GM12878 (cell line): ENCODE results near the gene FRG2B. TPM values are rescaled to one million over a fixed set of nuclear protein-coding genes. Genes with fewer than 3 reads are reported as not detected.
"Not testable (repeated sequence)": the region's sequence is repeated elsewhere in the genome, so short reads cannot be mapped to it uniquely, and the experiment has no call there.

Experiments
- ATAC-seq: fragments of 200-7000 bp; cut with Tn5 transposase; 3 replicates; pipeline ENCODE4 v1.9.1; 2020; ENCODE audit warnings: mild to moderate bottlenecking, moderate library complexity
- BruUV-seq: library from RNA; stranded (reverse); fragments of 400-500 nt; replicated peaks from 2 replicates; lab custom pipeline; 2021; lab: Mats Ljungman, UMichigan
- CTCF ChIA-PET: fragments of 300-600 bp; sonication (Branson Sonifier 250); formaldehyde crosslinking; extraction: SDS; loops from one replicate; lab custom pipeline; 2021; ENCODE audit warnings: inconsistent platforms; lab: Yijun Ruan, JAX
- POLR2A ChIA-PET: fragments of 350-600 bp; formaldehyde crosslinking; extraction: SDS; loops from one replicate; lab custom pipeline; 2021; ENCODE audit warnings: inconsistent platforms; lab: Charles Lee
- RAD21 ChIA-PET: fragments of 300-600 bp; sonication (Branson Sonifier 250); formaldehyde crosslinking; loops from one replicate; lab custom pipeline; 2023; ENCODE audit warnings: antibody characterized with exemption; ENCODE audit not compliant: unreplicated experiment; lab: Charles Lee
- SMC1A ChIA-PET: fragments of 300-600 bp; sonication (Branson Sonifier 250); formaldehyde crosslinking; loops from one replicate; lab custom pipeline; 2023; ENCODE audit not compliant: unreplicated experiment, uncharacterized antibody; lab: Charles Lee
- DNase-seq: peaks from one replicate; pipeline ENCODE4 v3.0.0-alpha.2; 2011; ENCODE audit warnings: low read depth, low spot score
- FAIRE-seq: peaks from 3 replicates; lab custom pipeline; 2011; peaks lifted over from hg19 to GRCh38; lab: Jason Lieb, UNC
- H2AFZ ChIP-seq: 2 replicates; pipeline ENCODE4 v1.6.0; 2011; ENCODE audit warnings: low read depth, low read length, control low read depth; ENCODE audit not compliant: control insufficient read depth
- H3K27ac ChIP-seq: 2 replicates; pipeline ENCODE4 v1.5.1; 2011; ENCODE audit warnings: control low read depth; ENCODE audit not compliant: control insufficient read depth, insufficient read depth
- H3K27me3 ChIP-seq, 2 experiments: replicated peaks in 1 of 2; 2 replicates each; pipeline versions ENCODE4 v1.6.0 to v1.6.1; 2011; ENCODE audit warnings: low read length in 1 of 2; ENCODE audit not compliant: control insufficient read depth in 2 of 2, insufficient read depth in 2 of 2
- H3K36me3 ChIP-seq, 2 experiments: 2 replicates each; pipeline ENCODE4 v1.5.1; 2011; ENCODE audit warnings: low read length in 1 of 2; ENCODE audit not compliant: control insufficient read depth in 2 of 2, insufficient read depth in 2 of 2
- H3K4me1 ChIP-seq: 2 replicates; pipeline ENCODE4 v1.6.1; 2011; ENCODE audit warnings: mild to moderate bottlenecking, low read length, moderate library complexity, mixed read lengths; ENCODE audit not compliant: control insufficient read depth, insufficient read depth
- H3K4me2 ChIP-seq: 2 replicates; pipeline ENCODE4 v1.6.0; 2011; ENCODE audit warnings: control low read depth; ENCODE audit not compliant: control insufficient read depth, insufficient read depth
- H3K4me3 ChIP-seq: fragments of 200-600 bp; sonication (generic); 2 replicates; pipeline ENCODE4 v1.5.1; 2016
- H3K79me2 ChIP-seq: 2 replicates; pipeline ENCODE4 v1.6.0; 2011; ENCODE audit warnings: low read length; ENCODE audit not compliant: control insufficient read depth, insufficient read depth
- H3K9ac ChIP-seq: 2 replicates; pipeline ENCODE4 v1.8.0; 2011; ENCODE audit warnings: low read length, control low read depth, mixed read lengths; ENCODE audit not compliant: control insufficient read depth, insufficient read depth
- H3K9me3 ChIP-seq: replicated peaks from 3 replicates; pipeline ENCODE4 v1.5.1; 2011; ENCODE audit warnings: mild to moderate bottlenecking, low read length; ENCODE audit not compliant: control insufficient read depth, insufficient read depth
- H4K20me1 ChIP-seq: 2 replicates; pipeline ENCODE4 v1.6.0; 2011; ENCODE audit not compliant: control insufficient read depth, insufficient read depth
- WGBS: methylation state at CpG from one replicate; pipeline ENCODE4 v1.1.6; 2016; ENCODE audit warnings: low lambda C conversion rate; ENCODE audit not compliant: insufficient replicate concordance, insufficient coverage; ENCODE audit errors: missing lambda C conversion rate; 5-methylcytosine and 5-hydroxymethylcytosine counted together
- in situ Hi-C: fragments of 300-500 bp; cut with MboI; formaldehyde crosslinking; loops from 9 replicates; pipeline ENCODE4 v1.14.3; 2018; ENCODE audit warnings: mixed read lengths
- intact Hi-C: fragments of 100-400 bp; cut with micrococcal nuclease; formaldehyde crosslinking; loops from one replicate; pipeline ENCODE4 v1.14.2; 2022; ENCODE audit not compliant: unreplicated experiment
- polyA plus RNA-seq, 11 experiments: library from polyadenylated mRNA; depleted of rRNA in 4 of 11; unstranded in 6 of 11; stranded (reverse) in 5 of 11; fragments of >200 nt; fragmentation: Nextera tagmentation in 4 of 11; fragmentation: Illumina TruSeq in 1 of 11; extraction: Ambion mirVana in 4 of 11; extraction: Trizol in 1 of 11; gene quantifications; 1 replicate in 1 of 11; 2 replicates in 10 of 11; pipeline versions ENCODE4 v1.2.1 to v1.2.3, GENCODE V29; 2011 to 2016; ENCODE audit warnings: inconsistent platforms in 2 of 11, missing spikeins in 2 of 11, low read depth in 1 of 11
- total RNA-seq, 4 experiments: library from RNA; depleted of rRNA in 3 of 4; stranded (reverse); fragments of >200 nt in 3 of 4; fragmentation: Illumina TruSeq in 1 of 4; extraction: Trizol in 1 of 4; gene quantifications; 2 replicates each; pipeline versions ENCODE4 v1.2.1 to v1.2.3, GENCODE V29; 2013 to 2021

The FRG2B gene
- total and polyA plus RNA-seq, 10 of the 15 experiments (the other 5 are each of a cell fraction or from before 2014, with no cell fraction given) = not detected

DNA sequence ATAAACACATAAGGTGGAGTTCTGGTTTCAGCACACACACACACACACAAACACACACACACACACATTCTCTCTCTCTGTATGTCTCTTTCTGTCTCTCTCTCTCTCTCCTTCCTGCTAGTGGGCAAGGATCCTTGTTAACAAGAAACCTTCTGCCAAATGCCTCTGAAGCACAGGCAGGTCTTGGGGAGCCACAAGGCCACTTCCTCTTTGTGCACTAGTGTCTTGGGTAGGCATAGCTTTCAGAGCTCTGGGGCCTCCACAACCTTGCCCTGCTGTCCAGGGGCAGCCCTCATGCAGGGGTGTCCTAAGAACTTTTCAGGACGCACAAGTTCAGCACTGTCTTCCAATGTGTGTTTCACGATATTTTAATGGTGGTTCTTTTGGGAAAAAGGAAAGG, 34.5 kb upstream of the FRG2B start:
- H4K20me1 ChIP-seq, H3K9me3 ChIP-seq, H3K27ac ChIP-seq, CTCF ChIA-PET, H3K4me1 ChIP-seq, POLR2A ChIA-PET, H3K27me3 ChIP-seq, SMC1A ChIA-PET, BruUV-seq, DNase-seq, intact Hi-C loops, H2AFZ ChIP-seq, H3K79me2 ChIP-seq, H3K36me3 ChIP-seq, ATAC-seq, in situ Hi-C loops, H3K4me2 ChIP-seq, H3K4me3 ChIP-seq, RAD21 ChIA-PET, FAIRE-seq, H3K9ac ChIP-seq: not testable (repeated sequence)
- 40% methylated on average over 2 of the region's 2 CpGs for WGBS

DNA sequence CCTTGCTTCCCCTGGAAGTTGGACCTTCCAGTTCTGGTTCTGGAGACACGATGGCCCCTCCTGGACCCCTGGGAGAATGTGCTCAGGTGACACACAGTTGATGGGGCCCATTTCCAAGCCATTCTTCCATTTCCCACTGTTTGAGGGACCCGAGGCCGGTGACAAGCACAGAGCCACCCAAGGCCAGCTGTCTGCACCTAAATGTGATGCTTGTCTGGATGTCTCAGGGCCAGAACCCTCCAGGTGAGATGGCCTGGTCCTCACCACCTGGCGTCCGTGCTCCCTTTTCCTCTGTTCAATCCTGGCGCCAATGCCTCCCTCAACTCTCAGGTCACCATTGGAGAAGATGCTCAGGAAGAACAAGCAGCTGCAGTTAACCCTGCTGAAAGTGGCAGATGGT, 33.9 kb upstream of the FRG2B start:
- BruUV-seq, H3K9me3 ChIP-seq, H3K9ac ChIP-seq, ATAC-seq, POLR2A ChIA-PET, H3K4me1 ChIP-seq, CTCF ChIA-PET, RAD21 ChIA-PET, in situ Hi-C loops, H3K36me3 ChIP-seq, H3K4me2 ChIP-seq, intact Hi-C loops, H4K20me1 ChIP-seq, H3K27me3 ChIP-seq, DNase-seq, SMC1A ChIA-PET, H3K4me3 ChIP-seq, H3K27ac ChIP-seq, FAIRE-seq, H3K79me2 ChIP-seq, H2AFZ ChIP-seq: not testable (repeated sequence)
- WGBS = 7% methylated on average over 6 of the region's 6 CpGs

DNA sequence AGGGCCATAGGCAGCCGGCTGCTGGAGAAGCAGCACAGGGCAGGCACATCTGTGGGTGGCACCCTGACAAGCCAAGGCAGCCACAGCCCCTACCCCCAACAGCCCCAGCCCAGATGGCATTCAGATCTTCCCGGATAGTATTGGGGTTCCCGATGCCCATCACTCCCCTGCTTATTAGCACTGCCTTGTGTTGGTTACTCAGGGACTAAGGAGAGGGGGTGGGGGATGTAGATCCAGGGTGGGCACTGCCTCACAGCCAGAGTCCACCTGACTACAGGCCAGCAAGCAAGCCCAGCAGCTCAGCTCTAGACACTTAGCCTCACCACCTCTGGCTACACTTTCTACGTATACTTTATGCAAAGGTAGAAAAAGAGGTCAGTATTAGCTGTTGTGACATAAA, 30.7 kb upstream of the FRG2B start:
- in situ Hi-C loops = not testable (repeated sequence)

DNA sequence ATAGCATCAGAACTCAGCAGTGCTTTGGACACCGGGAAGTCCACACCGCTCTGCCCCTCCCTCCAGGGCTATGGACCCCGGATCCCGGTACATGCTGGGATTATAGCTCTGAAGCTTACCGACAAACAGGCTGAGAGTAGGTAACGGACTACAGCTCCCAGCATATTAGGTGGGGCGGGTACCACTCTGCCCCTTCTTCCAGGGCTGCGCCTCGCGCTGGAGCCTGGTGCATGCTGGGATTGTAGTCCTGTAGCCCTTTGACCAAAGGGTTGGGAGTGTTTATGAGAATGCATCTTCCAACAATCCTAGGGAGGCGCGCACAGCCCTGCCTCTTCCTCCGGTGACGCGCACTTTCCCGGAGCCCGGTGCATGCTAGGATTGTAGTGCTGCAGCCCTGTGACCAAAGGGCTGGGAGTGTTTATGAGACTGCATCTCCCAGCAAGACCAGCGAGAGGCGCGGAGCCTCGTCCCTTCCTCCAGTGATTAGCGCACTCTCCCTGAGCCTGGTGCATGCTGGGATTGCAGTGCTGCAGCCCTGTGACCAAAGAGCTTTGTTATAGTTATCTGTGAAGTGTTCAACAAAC, 22.4 kb upstream of the FRG2B start:
- FAIRE-seq, BruUV-seq, H3K4me2 ChIP-seq, H3K79me2 ChIP-seq, in situ Hi-C loops, CTCF ChIA-PET, RAD21 ChIA-PET, H3K9ac ChIP-seq, H4K20me1 ChIP-seq, intact Hi-C loops, H2AFZ ChIP-seq, SMC1A ChIA-PET, POLR2A ChIA-PET, H3K36me3 ChIP-seq, H3K27ac ChIP-seq, DNase-seq, H3K4me1 ChIP-seq, H3K27me3 ChIP-seq, H3K4me3 ChIP-seq, ATAC-seq, H3K9me3 ChIP-seq: not testable (repeated sequence)
- 77% methylated on average over 5 of the region's 22 CpGs for WGBS

More for the DNA sequence above, 30.7 kb upstream of the FRG2B start:
- H4K20me1 ChIP-seq, ATAC-seq, H3K36me3 ChIP-seq, CTCF ChIA-PET, RAD21 ChIA-PET, H2AFZ ChIP-seq, intact Hi-C loops, H3K4me2 ChIP-seq, POLR2A ChIA-PET, H3K4me1 ChIP-seq, H3K27me3 ChIP-seq, H3K4me3 ChIP-seq, FAIRE-seq, DNase-seq, H3K27ac ChIP-seq, H3K79me2 ChIP-seq, H3K9me3 ChIP-seq, SMC1A ChIA-PET, H3K9ac ChIP-seq, BruUV-seq: not testable (repeated sequence)
- WGBS = 62% methylated on average over 3 of the region's 4 CpGs
